ENCODE results near the gene CLSTN2. TPM values are rescaled to one million over a fixed set of nuclear protein-coding genes. Genes with fewer than 3 reads are reported as not detected.

CLSTN2 gene
- total RNA-seq, 1 experiment from 2014 or later, result 0.07 TPM

DNA sequence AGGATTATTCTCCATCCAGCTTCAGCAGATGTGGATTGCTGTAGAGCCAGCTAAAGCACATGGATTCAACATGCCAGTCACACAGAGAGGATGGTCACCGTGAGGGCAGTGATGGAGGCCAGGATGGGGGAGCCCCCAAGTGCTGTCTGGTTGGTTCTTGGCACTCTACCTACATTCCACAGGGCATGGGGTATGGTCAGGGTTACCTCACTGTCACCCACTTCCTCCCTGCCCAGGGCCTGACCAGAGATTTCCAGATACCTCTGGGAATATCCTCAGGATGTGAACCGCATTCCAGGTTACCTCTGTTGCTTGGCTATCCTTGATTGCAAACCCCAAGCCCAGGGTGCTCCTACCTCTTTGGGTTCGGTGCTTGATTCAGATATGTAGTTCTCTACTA lies 595.6 kb downstream of the CLSTN2 start:
- no peak overlapping the region for H3K4me3 Mint-ChIP-seq (ENCODE audit: low read depth, unreplicated experiment)
- no peak for DNase-seq
- peaks cover 5% of the 10 kb centered on the region for H3K9me3 Mint-ChIP-seq (ENCODE audit: low read depth, unreplicated experiment)
- H3K36me3 Mint-ChIP-seq (ENCODE audit: insufficient read depth, unreplicated experiment), result no peaks in the 10 kb centered on the region
- intact Hi-C loops (cut with micrococcal nuclease; ENCODE audit: unreplicated experiment), result no loop called here
- H3K4me1 Mint-ChIP-seq (ENCODE audit: low read depth, unreplicated experiment), result no peaks in the 10 kb centered on the region
- CTCF ChIA-PET, result no interaction called here
- BruUV-seq (replicated peaks), result no TSS peak
- TF ChIP-seq, protein P1, sequence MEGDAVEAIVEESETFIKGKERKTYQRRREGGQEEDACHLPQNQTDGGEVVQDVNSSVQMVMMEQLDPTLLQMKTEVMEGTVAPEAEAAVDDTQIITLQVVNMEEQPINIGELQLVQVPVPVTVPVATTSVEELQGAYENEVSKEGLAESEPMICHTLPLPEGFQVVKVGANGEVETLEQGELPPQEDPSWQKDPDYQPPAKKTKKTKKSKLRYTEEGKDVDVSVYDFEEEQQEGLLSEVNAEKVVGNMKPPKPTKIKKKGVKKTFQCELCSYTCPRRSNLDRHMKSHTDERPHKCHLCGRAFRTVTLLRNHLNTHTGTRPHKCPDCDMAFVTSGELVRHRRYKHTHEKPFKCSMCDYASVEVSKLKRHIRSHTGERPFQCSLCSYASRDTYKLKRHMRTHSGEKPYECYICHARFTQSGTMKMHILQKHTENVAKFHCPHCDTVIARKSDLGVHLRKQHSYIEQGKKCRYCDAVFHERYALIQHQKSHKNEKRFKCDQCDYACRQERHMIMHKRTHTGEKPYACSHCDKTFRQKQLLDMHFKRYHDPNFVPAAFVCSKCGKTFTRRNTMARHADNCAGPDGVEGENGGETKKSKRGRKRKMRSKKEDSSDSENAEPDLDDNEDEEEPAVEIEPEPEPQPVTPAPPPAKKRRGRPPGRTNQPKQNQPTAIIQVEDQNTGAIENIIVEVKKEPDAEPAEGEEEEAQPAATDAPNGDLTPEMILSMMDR (IDR thresholded peaks at IDR 0.05; ENCODE audit: unreplicated experiment), result no peak
- H3K27ac Mint-ChIP-seq (ENCODE audit: unreplicated experiment), result no peak overlapping the region
- peaks cover 21% of the 10 kb centered on the region for H3K27me3 Mint-ChIP-seq (ENCODE audit: unreplicated experiment)

DNA sequence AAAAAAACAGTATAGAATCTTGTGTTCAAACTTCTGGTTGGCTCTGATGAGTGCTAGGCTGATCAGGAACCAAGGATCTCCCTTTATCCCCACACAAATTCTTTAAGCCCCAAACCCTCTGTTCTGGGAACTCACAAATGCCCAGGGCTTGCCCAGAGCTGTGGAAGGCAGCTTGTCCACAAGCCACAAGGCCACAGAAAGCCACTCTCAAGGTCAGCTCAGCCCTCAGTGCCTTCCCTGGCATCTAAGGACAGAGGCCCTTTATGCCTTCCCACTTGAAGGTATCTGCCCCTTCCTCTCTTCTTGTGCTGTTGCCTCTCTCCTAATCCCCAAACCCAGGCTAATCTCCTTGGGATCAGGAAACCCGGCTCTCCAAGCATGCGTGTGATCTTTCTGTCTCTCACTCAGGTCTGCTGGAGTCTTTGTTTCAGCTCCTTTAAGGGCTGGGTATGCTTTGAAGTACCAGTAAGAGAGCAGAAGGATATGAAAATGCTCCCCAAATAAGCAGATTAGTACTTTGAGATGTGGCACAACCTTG lies 597.9 kb downstream of the CLSTN2 start:
- BruUV-seq (replicated peaks), result no TSS peak
- TF ChIP-seq, protein P1 (IDR thresholded peaks at IDR 0.05; ENCODE audit: unreplicated experiment), result no peak
- CTCF ChIA-PET, result interaction anchor here (0.8 kb wide), 1 partner anchor 10 kb away, joined by 3 read pairs; no protein-coding TSS in a partner anchor
- Mint-ChIP-seq H3K4me3 (ENCODE audit: low read depth, unreplicated experiment) (no peak overlapping the region), H3K9me3 (ENCODE audit: low read depth, unreplicated experiment) (peaks cover 9% of the 10 kb centered on the region), H3K27ac (ENCODE audit: unreplicated experiment) (no peak overlapping the region), H3K4me1 (ENCODE audit: low read depth, unreplicated experiment) (no peaks in the 10 kb centered on the region), H3K27me3 (ENCODE audit: unreplicated experiment) (peaks cover 26% of the 10 kb centered on the region), H3K36me3 (ENCODE audit: insufficient read depth, unreplicated experiment) (no peaks in the 10 kb centered on the region)
- intact Hi-C loops (cut with micrococcal nuclease; ENCODE audit: unreplicated experiment), result no loop called here
- DNase-seq, result no peak

DNA sequence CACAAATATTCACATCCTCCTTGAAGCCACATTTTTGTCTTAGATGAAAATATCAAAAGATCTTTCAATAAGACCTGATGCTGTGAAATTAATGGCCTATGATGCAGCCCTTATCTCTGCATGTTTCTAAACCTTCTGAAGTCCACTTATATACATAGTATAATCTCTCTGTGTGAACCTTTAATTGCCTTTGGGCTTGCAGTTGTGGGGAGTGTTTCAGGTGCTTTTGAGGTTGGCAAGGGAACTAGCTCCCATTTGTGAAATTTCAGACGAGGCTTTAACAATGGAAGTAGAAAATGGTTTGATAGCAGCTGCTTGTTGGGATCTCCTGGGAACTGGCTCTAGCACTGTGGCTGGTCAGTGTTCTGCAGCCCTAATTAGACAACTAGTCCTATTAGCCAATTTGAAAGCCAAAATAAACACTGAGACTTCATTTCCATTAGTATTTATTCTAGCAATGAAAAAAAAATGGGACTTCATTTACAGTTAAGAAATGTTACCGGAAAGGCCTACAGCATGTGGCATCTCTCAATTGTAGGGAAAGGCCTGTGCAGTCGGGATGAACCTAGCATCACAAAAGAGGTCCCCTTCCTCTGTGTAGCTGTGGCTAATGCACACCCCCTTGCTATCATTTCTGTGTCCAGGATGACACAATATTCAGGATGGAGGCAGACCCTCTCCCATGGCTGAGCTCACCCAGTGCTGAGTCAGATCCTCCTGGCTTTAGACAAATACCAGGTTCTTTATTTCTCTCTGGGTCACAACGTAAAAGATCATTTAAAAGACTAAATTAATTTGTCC lies 602.1 kb downstream of the CLSTN2 start:
- H3K4me3 Mint-ChIP-seq (ENCODE audit: low read depth, unreplicated experiment), result no peak overlapping the region
- peaks cover 8% of the 10 kb centered on the region for H3K9me3 Mint-ChIP-seq (ENCODE audit: low read depth, unreplicated experiment)
- CTCF ChIA-PET, result no interaction called here
- BruUV-seq (replicated peaks), result no TSS peak
- intact Hi-C loops (cut with micrococcal nuclease; ENCODE audit: unreplicated experiment), result no loop called here
- no peak for DNase-seq
- TF ChIP-seq, protein P1 (IDR thresholded peaks at IDR 0.05; ENCODE audit: unreplicated experiment), result no peak
- no peaks in the 10 kb centered on the region for H3K36me3 Mint-ChIP-seq (ENCODE audit: insufficient read depth, unreplicated experiment)
- H3K27me3 Mint-ChIP-seq (ENCODE audit: unreplicated experiment), result peaks cover 8% of the 10 kb centered on the region
- no peaks in the 10 kb centered on the region for H3K4me1 Mint-ChIP-seq (ENCODE audit: low read depth, unreplicated experiment)
- no peak overlapping the region for H3K27ac Mint-ChIP-seq (ENCODE audit: unreplicated experiment)

DNA sequence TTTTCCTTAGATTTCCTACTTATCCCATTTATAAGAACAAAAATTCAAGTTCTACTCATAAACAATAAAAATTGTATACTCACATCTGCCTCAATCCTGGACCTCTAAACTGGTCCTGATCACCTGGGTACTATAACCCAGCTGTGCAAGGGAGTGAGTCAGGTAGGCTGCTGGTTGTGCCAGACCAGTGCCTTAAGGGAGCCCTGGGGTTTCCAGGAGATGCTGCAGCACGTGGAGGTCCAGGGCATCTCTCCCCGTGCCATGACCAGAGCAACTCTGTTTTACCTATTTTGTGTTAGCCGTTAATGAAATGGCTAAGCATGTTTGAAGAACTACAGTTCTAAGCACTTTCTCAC lies 602.7 kb downstream of the CLSTN2 start:
- Mint-ChIP-seq H3K27me3 (ENCODE audit: unreplicated experiment) (peaks cover 8% of the 10 kb centered on the region), H3K4me1 (ENCODE audit: low read depth, unreplicated experiment) (no peaks in the 10 kb centered on the region), H3K4me3 (ENCODE audit: low read depth, unreplicated experiment) (no peak overlapping the region), H3K9me3 (ENCODE audit: low read depth, unreplicated experiment) (peaks cover 6% of the 10 kb centered on the region), H3K27ac (ENCODE audit: unreplicated experiment) (no peak overlapping the region), H3K36me3 (ENCODE audit: insufficient read depth, unreplicated experiment) (no peaks in the 10 kb centered on the region)
- CTCF ChIA-PET, result no interaction called here
- intact Hi-C loops (cut with micrococcal nuclease; ENCODE audit: unreplicated experiment), result no loop called here
- TF ChIP-seq, protein P1 (IDR thresholded peaks at IDR 0.05; ENCODE audit: unreplicated experiment), result no peak
- no TSS peak for BruUV-seq (replicated peaks)
- DNase-seq, result no peak
